Measurements from ENCODE around the gene CILP2.

CILP2 gene

DNA sequence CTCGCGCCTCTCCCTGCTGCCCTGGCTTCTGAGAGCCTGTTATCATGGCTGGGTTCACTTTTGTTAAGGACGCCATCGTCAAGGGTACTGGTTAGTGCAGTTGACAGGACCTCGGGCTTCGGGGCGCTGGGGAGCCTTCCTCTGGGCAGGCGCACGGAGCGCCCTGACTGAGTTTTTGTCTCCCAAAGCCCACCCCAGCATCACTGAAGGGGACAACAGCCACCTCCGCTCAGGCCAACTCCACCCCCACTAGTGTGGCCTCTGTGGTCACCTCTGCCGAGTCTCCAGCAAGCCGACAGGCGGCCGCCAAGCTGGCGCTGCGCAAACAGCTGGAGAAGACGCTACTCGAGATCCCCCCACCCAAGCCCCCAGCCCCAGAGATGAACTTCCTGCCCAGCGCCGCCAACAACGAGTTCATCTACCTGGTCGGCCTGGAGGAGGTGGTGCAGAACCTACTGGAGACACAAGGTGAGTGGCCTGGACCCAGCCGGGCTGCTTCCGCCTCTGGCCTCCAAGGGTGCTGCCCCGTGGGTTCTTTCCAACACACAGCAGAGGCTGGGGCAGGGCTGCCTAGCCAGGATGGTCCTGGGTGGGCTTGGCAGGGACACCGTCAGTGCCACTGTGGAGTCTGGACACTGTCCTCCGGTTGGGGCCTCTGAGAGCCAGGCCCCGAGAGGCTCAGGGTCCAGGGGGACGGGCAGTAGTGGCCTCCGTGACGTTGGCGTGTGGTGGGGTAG is 39.6 kb upstream of the CILP2 start:
- peaks cover 91% of the 10 kb centered on the region for H3K36me3 ChIP-seq (ENCODE audit: control insufficient read depth, insufficient read depth, low read length)
- no peaks in the 10 kb centered on the region for H3K4me1 ChIP-seq (ENCODE audit: control insufficient read depth, insufficient read depth, low read length, poor library complexity, severe bottlenecking)
- H3K27me3 ChIP-seq (replicated peaks; ENCODE audit: control insufficient read depth, insufficient read depth, low read length, poor library complexity, severe bottlenecking) = no peaks in the 10 kb centered on the region
- no peak overlapping the region for H3K27ac ChIP-seq (ENCODE audit: insufficient read depth, low read length, poor library complexity, severe bottlenecking)
- no peak for DNase-seq
- no peak overlapping the region for H3K4me3 ChIP-seq (ENCODE audit: insufficient read depth, low read depth, low read length, poor library complexity, severe bottlenecking)
- H3K9me3 ChIP-seq (ENCODE audit: control insufficient read depth, low read length) = no peaks in the 10 kb centered on the region

DNA sequence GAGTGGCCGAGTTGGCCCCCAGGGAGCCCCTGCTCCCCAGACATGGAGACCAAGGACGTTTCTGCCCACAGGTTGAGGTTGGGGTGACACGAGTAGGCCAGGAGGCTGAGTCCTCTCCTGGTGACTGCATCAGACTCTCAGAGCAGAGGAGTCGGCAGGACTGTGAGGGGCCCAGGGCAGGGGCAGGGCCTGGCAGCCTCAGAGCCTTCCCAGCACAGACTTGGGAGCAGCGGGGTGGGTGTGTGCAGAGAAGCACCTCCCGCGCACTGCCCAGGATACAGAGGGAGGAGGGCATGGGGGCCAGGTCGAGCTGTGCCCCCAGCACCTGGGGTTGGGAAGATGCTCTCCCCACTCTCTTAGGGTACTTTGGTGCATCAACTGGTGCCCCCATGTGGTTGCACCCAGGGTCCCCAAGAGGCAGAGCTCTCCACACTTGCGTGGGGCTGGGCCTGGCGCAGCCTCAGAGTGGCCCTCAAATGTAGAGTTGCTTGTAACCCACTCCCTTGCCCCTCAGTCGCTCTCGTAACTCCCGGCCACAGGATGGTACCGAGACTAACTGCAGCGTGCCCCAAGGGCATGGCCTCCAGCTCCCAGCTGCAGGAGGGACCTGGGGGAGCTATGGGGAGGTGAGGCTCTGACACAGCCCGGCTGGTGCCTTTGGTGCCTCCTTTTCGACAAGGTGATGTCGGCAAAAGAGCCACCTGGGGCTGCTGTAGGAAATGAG is 38.6 kb upstream of the CILP2 start:
- no peak for DNase-seq
- H3K27me3 ChIP-seq (replicated peaks; ENCODE audit: control insufficient read depth, insufficient read depth, low read length, poor library complexity, severe bottlenecking) = no peaks in the 10 kb centered on the region
- H3K4me1 ChIP-seq (ENCODE audit: control insufficient read depth, insufficient read depth, low read length, poor library complexity, severe bottlenecking) = no peaks in the 10 kb centered on the region
- H3K9me3 ChIP-seq (ENCODE audit: control insufficient read depth, low read length) = no peaks in the 10 kb centered on the region
- no peak overlapping the region for H3K4me3 ChIP-seq (ENCODE audit: insufficient read depth, low read depth, low read length, poor library complexity, severe bottlenecking)
- H3K27ac ChIP-seq (ENCODE audit: insufficient read depth, low read length, poor library complexity, severe bottlenecking) = no peak overlapping the region
- H3K36me3 ChIP-seq (ENCODE audit: control insufficient read depth, insufficient read depth, low read length) = peaks cover 93% of the 10 kb centered on the region

DNA sequence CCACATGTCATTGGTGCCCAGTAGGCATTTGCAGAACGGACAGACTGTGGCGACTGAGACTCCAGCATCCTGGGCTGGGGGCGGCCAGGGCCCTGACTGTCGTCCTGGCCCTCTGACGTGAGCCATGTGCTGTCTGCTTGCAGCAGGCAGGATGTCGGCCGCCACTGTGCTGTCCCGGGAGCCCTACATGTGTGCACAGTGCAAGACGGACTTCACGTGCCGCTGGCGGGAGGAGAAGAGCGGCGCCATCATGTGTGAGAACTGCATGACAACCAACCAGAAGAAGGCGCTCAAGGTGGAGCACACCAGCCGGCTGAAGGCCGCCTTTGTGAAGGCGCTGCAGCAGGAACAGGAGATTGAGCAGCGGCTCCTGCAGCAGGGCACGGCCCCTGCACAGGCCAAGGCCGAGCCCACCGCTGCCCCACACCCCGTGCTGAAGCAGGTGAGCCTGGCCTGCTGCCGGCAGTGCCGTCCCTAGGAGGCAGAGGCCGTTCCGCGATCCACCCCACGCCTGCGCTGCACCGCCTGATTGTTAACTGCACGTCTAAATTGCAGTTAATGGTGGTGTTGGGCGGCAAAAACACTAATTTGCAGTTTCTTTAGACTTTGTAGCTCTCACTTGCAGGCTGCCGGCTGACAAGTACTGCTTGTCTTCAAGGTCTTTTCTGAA is 37.0 kb upstream of the CILP2 start:
- H3K27me3 ChIP-seq (replicated peaks; ENCODE audit: control insufficient read depth, insufficient read depth, low read length, poor library complexity, severe bottlenecking) = no peaks in the 10 kb centered on the region
- H3K4me1 ChIP-seq (ENCODE audit: control insufficient read depth, insufficient read depth, low read length, poor library complexity, severe bottlenecking) = no peaks in the 10 kb centered on the region
- DNase-seq = no peak
- no peak overlapping the region for H3K27ac ChIP-seq (ENCODE audit: insufficient read depth, low read length, poor library complexity, severe bottlenecking)
- H3K9me3 ChIP-seq (ENCODE audit: control insufficient read depth, low read length) = no peaks in the 10 kb centered on the region
- peaks cover 99% of the 10 kb centered on the region for H3K36me3 ChIP-seq (ENCODE audit: control insufficient read depth, insufficient read depth, low read length)
- no peak overlapping the region for H3K4me3 ChIP-seq (ENCODE audit: insufficient read depth, low read depth, low read length, poor library complexity, severe bottlenecking)

- DNase-seq = no peak
- H3K27me3 ChIP-seq (replicated peaks; ENCODE audit: control insufficient read depth, insufficient read depth, low read length, poor library complexity, severe bottlenecking) = no peaks in the 10 kb centered on the region
- H3K4me1 ChIP-seq (ENCODE audit: control insufficient read depth, insufficient read depth, low read length, poor library complexity, severe bottlenecking) = no peaks in the 10 kb centered on the region
- H3K27ac ChIP-seq (ENCODE audit: insufficient read depth, low read length, poor library complexity, severe bottlenecking) = no peak overlapping the region
- no peaks in the 10 kb centered on the region for H3K9me3 ChIP-seq (ENCODE audit: control insufficient read depth, low read length)
- no peak overlapping the region for H3K4me3 ChIP-seq (ENCODE audit: insufficient read depth, low read depth, low read length, poor library complexity, severe bottlenecking)
- peaks cover 98% of the 10 kb centered on the region for H3K36me3 ChIP-seq (ENCODE audit: control insufficient read depth, insufficient read depth, low read length)
Observed at GRCh38 chr19:19501798-19502197, 36.3 kb upstream of the CILP2 start.

GRCh38 chr19:19502281-19502680 is 35.8 kb upstream of the CILP2 start:
- Histone ChIP-seq H3K4me3 (ENCODE audit: insufficient read depth, low read depth, low read length, poor library complexity, severe bottlenecking) (no peak overlapping the region), H3K4me1 (ENCODE audit: control insufficient read depth, insufficient read depth, low read length, poor library complexity, severe bottlenecking) (no peaks in the 10 kb centered on the region), H3K27ac (ENCODE audit: insufficient read depth, low read length, poor library complexity, severe bottlenecking) (no peak overlapping the region), H3K36me3 (ENCODE audit: control insufficient read depth, insufficient read depth, low read length) (peaks cover 93% of the 10 kb centered on the region), H3K9me3 (ENCODE audit: control insufficient read depth, low read length) (no peaks in the 10 kb centered on the region), H3K27me3 (replicated peaks; ENCODE audit: control insufficient read depth, insufficient read depth, low read length, poor library complexity, severe bottlenecking) (no peaks in the 10 kb centered on the region)
- DNase-seq = no peak

DNA sequence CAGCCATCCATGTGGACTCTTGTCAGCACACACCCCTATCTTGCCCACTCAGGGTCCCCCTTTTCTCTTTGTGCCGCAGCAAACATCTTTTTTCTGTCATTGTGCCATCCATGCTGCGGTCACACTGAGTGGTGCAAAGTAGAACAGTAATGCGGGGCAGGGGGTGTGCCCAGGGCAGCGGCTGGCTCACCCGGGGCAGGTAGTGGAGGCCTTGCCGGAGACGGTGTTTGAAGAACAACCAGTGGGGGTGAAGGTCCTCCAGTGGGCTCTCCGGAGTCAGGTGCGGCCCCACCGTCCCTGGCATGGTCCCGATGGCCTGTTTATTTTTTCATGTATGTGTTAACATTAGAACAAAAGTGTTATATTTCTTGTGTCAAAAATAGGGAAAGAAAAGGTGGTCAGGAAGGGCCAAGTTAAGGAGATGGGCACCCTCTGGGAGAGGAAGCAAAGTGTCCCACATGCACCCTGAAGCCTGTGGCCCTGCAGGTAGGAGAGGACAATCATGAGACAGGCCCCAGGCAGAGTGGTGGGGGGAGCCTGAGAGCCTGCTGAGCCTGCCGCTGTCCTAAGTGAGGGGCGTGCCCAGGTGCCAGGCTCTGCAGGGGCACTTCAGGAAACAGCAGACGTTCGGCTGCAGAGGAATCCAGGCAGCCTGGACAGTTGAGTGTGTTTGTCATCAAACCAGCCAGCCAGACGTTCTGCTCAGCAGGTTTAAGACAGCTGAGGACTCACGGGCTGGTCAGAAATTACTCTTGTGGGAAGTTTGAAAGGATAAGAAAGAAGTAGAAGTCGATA is 35.1 kb upstream of the CILP2 start:
- H3K4me3 ChIP-seq (ENCODE audit: insufficient read depth, low read depth, low read length, poor library complexity, severe bottlenecking) = no peak overlapping the region
- peaks cover 86% of the 10 kb centered on the region for H3K36me3 ChIP-seq (ENCODE audit: control insufficient read depth, insufficient read depth, low read length)
- no peaks in the 10 kb centered on the region for H3K9me3 ChIP-seq (ENCODE audit: control insufficient read depth, low read length)
- H3K27ac ChIP-seq (ENCODE audit: insufficient read depth, low read length, poor library complexity, severe bottlenecking) = no peak overlapping the region
- no peaks in the 10 kb centered on the region for H3K4me1 ChIP-seq (ENCODE audit: control insufficient read depth, insufficient read depth, low read length, poor library complexity, severe bottlenecking)
- no peaks in the 10 kb centered on the region for H3K27me3 ChIP-seq (replicated peaks; ENCODE audit: control insufficient read depth, insufficient read depth, low read length, poor library complexity, severe bottlenecking)
- DNase-seq = no peak

- H3K9me3 ChIP-seq (ENCODE audit: control insufficient read depth, low read length) = no peaks in the 10 kb centered on the region
- H3K27ac ChIP-seq (ENCODE audit: insufficient read depth, low read length, poor library complexity, severe bottlenecking) = no peak overlapping the region
- no peak for DNase-seq
- no peaks in the 10 kb centered on the region for H3K27me3 ChIP-seq (replicated peaks; ENCODE audit: control insufficient read depth, insufficient read depth, low read length, poor library complexity, severe bottlenecking)
- peaks cover 66% of the 10 kb centered on the region for H3K36me3 ChIP-seq (ENCODE audit: control insufficient read depth, insufficient read depth, low read length)
- no peaks in the 10 kb centered on the region for H3K4me1 ChIP-seq (ENCODE audit: control insufficient read depth, insufficient read depth, low read length, poor library complexity, severe bottlenecking)
- H3K4me3 ChIP-seq (ENCODE audit: insufficient read depth, low read depth, low read length, poor library complexity, severe bottlenecking) = no peak overlapping the region
Observed at GRCh38 chr19:19504754-19505668, 33.1 kb upstream of the CILP2 start.

- Histone ChIP-seq H3K4me3 (ENCODE audit: insufficient read depth, low read depth, low read length, poor library complexity, severe bottlenecking) (no peak overlapping the region), H3K27me3 (replicated peaks; ENCODE audit: control insufficient read depth, insufficient read depth, low read length, poor library complexity, severe bottlenecking) (no peaks in the 10 kb centered on the region), H3K4me1 (ENCODE audit: control insufficient read depth, insufficient read depth, low read length, poor library complexity, severe bottlenecking) (no peaks in the 10 kb centered on the region), H3K9me3 (ENCODE audit: control insufficient read depth, low read length) (no peaks in the 10 kb centered on the region), H3K27ac (ENCODE audit: insufficient read depth, low read length, poor library complexity, severe bottlenecking) (no peak overlapping the region), H3K36me3 (ENCODE audit: control insufficient read depth, insufficient read depth, low read length) (peaks cover 58% of the 10 kb centered on the region)
- no peak for DNase-seq
Observed at GRCh38 chr19:19505669-19506326, 32.3 kb upstream of the CILP2 start.

GRCh38 chr19:19506592-19506991 is 31.5 kb upstream of the CILP2 start:
- DNase-seq = no peak
- Histone ChIP-seq H3K4me1 (ENCODE audit: control insufficient read depth, insufficient read depth, low read length, poor library complexity, severe bottlenecking) (no peaks in the 10 kb centered on the region), H3K27ac (ENCODE audit: insufficient read depth, low read length, poor library complexity, severe bottlenecking) (no peak overlapping the region), H3K27me3 (replicated peaks; ENCODE audit: control insufficient read depth, insufficient read depth, low read length, poor library complexity, severe bottlenecking) (no peaks in the 10 kb centered on the region), H3K9me3 (ENCODE audit: control insufficient read depth, low read length) (no peaks in the 10 kb centered on the region), H3K4me3 (ENCODE audit: insufficient read depth, low read depth, low read length, poor library complexity, severe bottlenecking) (no peak overlapping the region), H3K36me3 (ENCODE audit: control insufficient read depth, insufficient read depth, low read length) (peaks cover 50% of the 10 kb centered on the region)
